H9 (cell line): Measurements from ENCODE around the gene CPB2. TPM values are rescaled to one million over a fixed set of nuclear protein-coding genes. Genes with fewer than 3 reads are reported as not detected.

ENCODE experiments used
- DNase-seq: peaks from one replicate; pipeline ENCODE4 v3.0.0-alpha.2; 2017
- H2AFZ ChIP-seq: one replicate; pipeline ENCODE4 v1.6.1; 2013; ENCODE audit warnings: mild to moderate bottlenecking, low read length, control low read depth, moderate library complexity
- H2AK5ac ChIP-seq: 2 replicates; pipeline ENCODE4 v1.6.1; 2013; ENCODE audit warnings: low read length, control low read depth, mixed read lengths; ENCODE audit not compliant: insufficient read length
- H2BK120ac ChIP-seq: one replicate; pipeline ENCODE4 v1.6.1; 2013; ENCODE audit warnings: low read depth, mild to moderate bottlenecking, low read length, control low read depth, inconsistent platforms; ENCODE audit not compliant: poor library complexity, severe bottlenecking
- H2BK12ac ChIP-seq: 2 replicates; pipeline ENCODE4 v1.6.1; 2013; ENCODE audit warnings: low read length, control low read depth, mixed read lengths, low read depth; ENCODE audit not compliant: insufficient read length
- H2BK15ac ChIP-seq: 2 replicates; pipeline ENCODE4 v1.6.1; 2013; ENCODE audit warnings: low read depth, low read length, control low read depth
- H2BK20ac ChIP-seq: one replicate; pipeline ENCODE4 v1.6.1; 2013; ENCODE audit warnings: low read depth, mild to moderate bottlenecking, low read length, control low read depth, inconsistent platforms; ENCODE audit not compliant: poor library complexity, severe bottlenecking
- H2BK5ac ChIP-seq: 2 replicates; pipeline ENCODE4 v1.6.1; 2013; ENCODE audit warnings: low read length, control low read depth, mixed read lengths; ENCODE audit not compliant: insufficient read length
- H3K14ac ChIP-seq: 2 replicates; pipeline ENCODE4 v1.6.1; 2013; ENCODE audit warnings: low read length, control low read depth; ENCODE audit not compliant: insufficient read depth
- H3K18ac ChIP-seq: 2 replicates; pipeline ENCODE4 v1.6.1; 2013; ENCODE audit warnings: low read depth, mild to moderate bottlenecking, mixed read lengths, low read length, control low read depth; ENCODE audit not compliant: insufficient read length
- H3K23ac ChIP-seq: 2 replicates; pipeline ENCODE4 v1.6.1; 2013; ENCODE audit warnings: low read length, control low read depth, mixed read lengths, low read depth; ENCODE audit not compliant: insufficient read length
- H3K23me2 ChIP-seq: 2 replicates; pipeline ENCODE4 v1.6.1; 2013; ENCODE audit warnings: low read depth, mild to moderate bottlenecking, mixed read lengths, low read length, control low read depth; ENCODE audit not compliant: insufficient read length, poor library complexity, severe bottlenecking
- H3K27ac ChIP-seq: 2 replicates; pipeline ENCODE4 v1.5.1; 2013; ENCODE audit warnings: low read length, control low read depth, mixed read lengths, low read depth; ENCODE audit not compliant: insufficient read length
- H3K27me3 ChIP-seq: 2 replicates; pipeline ENCODE4 v1.6.1; 2013; ENCODE audit warnings: low read length, control low read depth, inconsistent platforms; ENCODE audit not compliant: insufficient read depth
- H3K4ac ChIP-seq: 2 replicates; pipeline ENCODE4 v1.6.1; 2013; ENCODE audit warnings: low read depth, mild to moderate bottlenecking, control low read depth, inconsistent platforms, low read length, moderate library complexity
- H3K4me1 ChIP-seq: 2 replicates; pipeline ENCODE4 v1.6.1; 2013; ENCODE audit warnings: low read length, control low read depth, inconsistent platforms; ENCODE audit not compliant: insufficient read depth
- H3K4me2 ChIP-seq: 2 replicates; pipeline ENCODE4 v1.6.1; 2013; ENCODE audit warnings: low read length, control low read depth, mixed read lengths; ENCODE audit not compliant: insufficient read length, insufficient read depth
- H3K56ac ChIP-seq: 2 replicates; pipeline ENCODE4 v1.6.1; 2013; ENCODE audit warnings: low read depth, mild to moderate bottlenecking, mixed read lengths, low read length, control low read depth; ENCODE audit not compliant: insufficient read length
- H3K79me1 ChIP-seq: 2 replicates; pipeline ENCODE4 v1.6.1; 2013; ENCODE audit warnings: low read depth, mild to moderate bottlenecking, moderate library complexity, low read length, control low read depth, inconsistent platforms; ENCODE audit not compliant: insufficient read depth, poor library complexity, severe bottlenecking
- H3K79me2 ChIP-seq: 2 replicates; pipeline ENCODE4 v1.6.1; 2013; ENCODE audit warnings: low read length, control low read depth, inconsistent platforms; ENCODE audit not compliant: insufficient read depth
- H3K9ac ChIP-seq: 2 replicates; pipeline ENCODE4 v1.6.1; 2013; ENCODE audit warnings: low read length, control low read depth, mixed read lengths; ENCODE audit not compliant: insufficient read length; ENCODE audit errors: extremely low read depth
- H3K9me3 ChIP-seq: one replicate; pipeline ENCODE4 v1.6.1; 2013; ENCODE audit warnings: low read depth, low read length, inconsistent platforms; ENCODE audit not compliant: control insufficient read depth
- H3T11ph ChIP-seq: one replicate; pipeline ENCODE4 v1.6.1; 2013; ENCODE audit warnings: mild to moderate bottlenecking, low read length, control low read depth, inconsistent platforms
- H4K20me1 ChIP-seq: one replicate; pipeline ENCODE4 v1.6.1; 2013; ENCODE audit not compliant: control insufficient read depth, insufficient read length, insufficient read depth
- H4K5ac ChIP-seq: 2 replicates; pipeline ENCODE4 v1.6.1; 2013; ENCODE audit warnings: low read depth, mild to moderate bottlenecking, mixed read lengths, low read length, control low read depth; ENCODE audit not compliant: insufficient read length
- H4K8ac ChIP-seq: replicated peaks from 2 replicates; pipeline ENCODE4 v1.6.1; 2013; ENCODE audit warnings: low read length, control low read depth, mixed read lengths, low read depth; ENCODE audit not compliant: insufficient read length
- H4K91ac ChIP-seq: 2 replicates; pipeline ENCODE4 v1.6.1; 2013; ENCODE audit warnings: low read depth, mild to moderate bottlenecking, moderate library complexity, mixed read lengths, low read length, control low read depth; ENCODE audit not compliant: insufficient read length
- H3K27ac Mint-ChIP-seq, 3 experiments: 2 replicates in 2 of 3; 3 replicates in 1 of 3; pipeline ENCODE4 v1.8.0; 2020 to 2021; ENCODE audit warnings: mixed read lengths in 3 of 3, mild to moderate bottlenecking in 1 of 3, moderate library complexity in 1 of 3
- H3K27me3 Mint-ChIP-seq: 2 replicates; pipeline ENCODE4 v1.8.0; 2021; ENCODE audit warnings: low read depth, mild to moderate bottlenecking, moderate library complexity, mixed read lengths
- H3K36me3 Mint-ChIP-seq, 3 experiments: 2 replicates in 2 of 3; 3 replicates in 1 of 3; pipeline ENCODE4 v1.8.0; 2020 to 2021; ENCODE audit warnings: low read depth in 3 of 3, mixed read lengths in 3 of 3; ENCODE audit not compliant: insufficient read depth in 1 of 3
- H3K4me1 Mint-ChIP-seq, 2 experiments: 2 replicates each; pipeline ENCODE4 v1.8.0; 2020; ENCODE audit warnings: mixed read lengths in 2 of 2
- H3K4me3 Mint-ChIP-seq, 2 experiments: 2 replicates in 1 of 2; 3 replicates in 1 of 2; pipeline ENCODE4 v1.8.0; 2020 to 2021; ENCODE audit warnings: mild to moderate bottlenecking in 2 of 2, mixed read lengths in 2 of 2, moderate library complexity in 1 of 2
- H3K9me3 Mint-ChIP-seq, 2 experiments: 2 replicates in 1 of 2; 3 replicates in 1 of 2; pipeline ENCODE4 v1.8.0; 2020; ENCODE audit warnings: mild to moderate bottlenecking in 2 of 2, mixed read lengths in 2 of 2, moderate library complexity in 1 of 2
- WGBS: extraction: QIAGEN DNeasy Blood & Tissue Kit; methylation state at CpG from one replicate; pipeline ENCODE4 v1.1.7; 2013; ENCODE audit warnings: missing lambda C conversion rate, low lambda C conversion rate, mixed read lengths; ENCODE audit not compliant: insufficient read length; ENCODE audit errors: extremely low coverage; 5-methylcytosine and 5-hydroxymethylcytosine counted together
- total RNA-seq: library from RNA; stranded (reverse); gene quantifications from 2 replicates; pipeline ENCODE4 v1.2.1, GENCODE V29; 2021
- TF ChIP-seq, protein P1 (sequence below): fragments of 200-600 bp; sonication (generic); conservative IDR thresholded peaks from 3 replicates; pipeline ENCODE4 v1.8.0; 2021; ENCODE audit warnings: antibody characterized with exemption, mild to moderate bottlenecking

Gene CPB2
- total RNA-seq, 1 experiment from 2014 or later: not detected

DNA sequence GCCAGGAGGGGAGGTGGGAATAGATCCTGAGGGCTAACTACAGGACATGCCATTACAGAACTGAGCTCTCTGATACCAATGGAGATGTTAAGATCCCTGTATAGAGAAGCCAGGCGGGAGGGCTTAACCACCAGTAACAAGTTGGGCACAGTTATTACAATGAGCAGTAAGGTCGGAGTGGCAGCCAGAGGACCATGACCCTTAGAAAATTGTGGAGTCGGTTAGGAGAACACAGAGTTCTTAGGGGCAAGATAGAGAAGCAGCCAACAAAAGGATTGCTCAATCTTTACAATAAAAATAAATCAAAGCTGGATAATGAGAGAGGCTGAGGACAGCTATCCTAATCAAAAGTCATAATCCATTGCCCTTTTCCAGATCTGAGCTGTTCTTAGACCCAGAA lies 10.4 kb downstream of the CPB2 start:
- Histone ChIP-seq H3K56ac (no peak overlapping the region), H4K5ac (no peak overlapping the region), H3K14ac (no peak overlapping the region), H2BK15ac (no peak overlapping the region), H3K79me2 (no peaks in the 10 kb centered on the region), H3K27me3 (no peaks in the 10 kb centered on the region), H2BK5ac (no peak overlapping the region), H2AFZ (no peak overlapping the region), H3K4ac (no peak overlapping the region), H2BK12ac (no peak overlapping the region), H3K23me2 (no peaks in the 10 kb centered on the region), H3K4me1 (no peaks in the 10 kb centered on the region), H4K8ac (no peak overlapping the region), H3T11ph (no peak overlapping the region), H3K27ac (no peak overlapping the region), H3K79me1 (no peaks in the 10 kb centered on the region), H3K18ac (no peak overlapping the region), H4K91ac (no peak overlapping the region), H3K9me3 (no peaks in the 10 kb centered on the region), H2AK5ac (no peak overlapping the region), H3K4me2 (no peak overlapping the region), H4K20me1 (no peaks in the 10 kb centered on the region), H2BK120ac (no peak overlapping the region), H3K9ac (no peak overlapping the region), H2BK20ac (no peak overlapping the region), H3K23ac (no peak overlapping the region)
- Mint-ChIP-seq H3K4me3 (no peak overlapping the region), H3K9me3 (no peaks in the 10 kb centered on the region), H3K27me3 (peaks cover 1% of the 10 kb centered on the region; the same call in 1 of the 2 replicates), H3K36me3 (no peaks in the 10 kb centered on the region), H3K4me1 (no peaks in the 10 kb centered on the region), H3K27ac (no peak overlapping the region)
- TF ChIP-seq, protein P1, sequence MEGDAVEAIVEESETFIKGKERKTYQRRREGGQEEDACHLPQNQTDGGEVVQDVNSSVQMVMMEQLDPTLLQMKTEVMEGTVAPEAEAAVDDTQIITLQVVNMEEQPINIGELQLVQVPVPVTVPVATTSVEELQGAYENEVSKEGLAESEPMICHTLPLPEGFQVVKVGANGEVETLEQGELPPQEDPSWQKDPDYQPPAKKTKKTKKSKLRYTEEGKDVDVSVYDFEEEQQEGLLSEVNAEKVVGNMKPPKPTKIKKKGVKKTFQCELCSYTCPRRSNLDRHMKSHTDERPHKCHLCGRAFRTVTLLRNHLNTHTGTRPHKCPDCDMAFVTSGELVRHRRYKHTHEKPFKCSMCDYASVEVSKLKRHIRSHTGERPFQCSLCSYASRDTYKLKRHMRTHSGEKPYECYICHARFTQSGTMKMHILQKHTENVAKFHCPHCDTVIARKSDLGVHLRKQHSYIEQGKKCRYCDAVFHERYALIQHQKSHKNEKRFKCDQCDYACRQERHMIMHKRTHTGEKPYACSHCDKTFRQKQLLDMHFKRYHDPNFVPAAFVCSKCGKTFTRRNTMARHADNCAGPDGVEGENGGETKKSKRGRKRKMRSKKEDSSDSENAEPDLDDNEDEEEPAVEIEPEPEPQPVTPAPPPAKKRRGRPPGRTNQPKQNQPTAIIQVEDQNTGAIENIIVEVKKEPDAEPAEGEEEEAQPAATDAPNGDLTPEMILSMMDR: no peak
- WGBS: no CpG with 5 or more reads among the region's 3 CpGs
- DNase-seq: no peak
